Central memory CD4-positive, alpha-beta T cell (primary cell): Measurements from ENCODE around the gene EPC1.
"Not testable (repeated sequence)": the region's sequence is repeated elsewhere in the genome, so short reads cannot be mapped to it uniquely, and the experiment has no call there.

Experiments
- DNase-seq: peaks from one replicate; pipeline ENCODE4 v3.0.0; 2022
- total RNA-seq, 3 experiments: gene quantifications; one replicate each; lab custom pipeline; 2026; lab: John Stamatoyannopoulos, UW

EPC1 gene, protein sequence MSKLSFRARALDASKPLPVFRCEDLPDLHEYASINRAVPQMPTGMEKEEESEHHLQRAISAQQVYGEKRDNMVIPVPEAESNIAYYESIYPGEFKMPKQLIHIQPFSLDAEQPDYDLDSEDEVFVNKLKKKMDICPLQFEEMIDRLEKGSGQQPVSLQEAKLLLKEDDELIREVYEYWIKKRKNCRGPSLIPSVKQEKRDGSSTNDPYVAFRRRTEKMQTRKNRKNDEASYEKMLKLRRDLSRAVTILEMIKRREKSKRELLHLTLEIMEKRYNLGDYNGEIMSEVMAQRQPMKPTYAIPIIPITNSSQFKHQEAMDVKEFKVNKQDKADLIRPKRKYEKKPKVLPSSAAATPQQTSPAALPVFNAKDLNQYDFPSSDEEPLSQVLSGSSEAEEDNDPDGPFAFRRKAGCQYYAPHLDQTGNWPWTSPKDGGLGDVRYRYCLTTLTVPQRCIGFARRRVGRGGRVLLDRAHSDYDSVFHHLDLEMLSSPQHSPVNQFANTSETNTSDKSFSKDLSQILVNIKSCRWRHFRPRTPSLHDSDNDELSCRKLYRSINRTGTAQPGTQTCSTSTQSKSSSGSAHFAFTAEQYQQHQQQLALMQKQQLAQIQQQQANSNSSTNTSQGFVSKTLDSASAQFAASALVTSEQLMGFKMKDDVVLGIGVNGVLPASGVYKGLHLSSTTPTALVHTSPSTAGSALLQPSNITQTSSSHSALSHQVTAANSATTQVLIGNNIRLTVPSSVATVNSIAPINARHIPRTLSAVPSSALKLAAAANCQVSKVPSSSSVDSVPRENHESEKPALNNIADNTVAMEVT
- 63.6 to 325 (median 175) reads per million in 3 experiments for total RNA-seq

DNA sequence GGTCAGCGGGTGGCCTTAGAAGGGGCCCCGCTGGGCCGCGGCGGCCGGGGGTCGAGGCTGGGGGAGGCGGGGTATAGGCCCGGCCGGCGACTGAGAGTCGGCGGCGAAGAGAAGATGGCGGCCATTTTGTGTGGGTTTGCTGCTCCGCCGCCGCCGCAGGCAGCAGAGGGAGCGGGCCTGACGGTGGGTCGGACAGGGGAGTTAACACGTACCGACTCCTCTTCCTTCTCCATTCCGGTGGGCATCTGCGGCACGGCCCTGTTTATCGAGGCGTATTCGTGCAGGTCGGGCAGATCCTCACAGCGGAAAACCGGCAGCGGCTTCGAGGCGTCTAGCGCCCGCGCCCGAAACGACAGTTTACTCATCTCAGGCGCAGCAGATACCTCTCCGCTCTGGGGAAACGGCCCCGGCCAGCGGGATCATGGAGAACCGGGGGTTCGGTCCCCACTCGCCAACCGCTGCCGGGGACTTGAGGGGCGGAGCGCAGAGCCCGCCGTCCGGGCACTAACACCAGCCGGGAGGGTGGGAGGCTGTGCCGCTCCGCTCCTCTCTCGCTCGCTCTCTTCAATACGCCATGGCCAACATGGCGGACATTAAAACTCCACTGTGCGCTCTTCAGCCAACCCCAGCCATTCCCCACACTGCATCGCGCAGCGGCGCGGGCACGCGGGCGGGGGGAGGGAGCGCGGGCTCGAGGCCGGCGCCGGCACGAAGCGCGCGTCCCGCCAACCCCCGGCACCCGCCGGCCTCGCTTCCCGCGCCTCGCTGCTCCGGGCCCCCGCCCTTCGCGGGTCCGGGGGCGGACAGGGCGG lies at the start of gene EPC1:
Gene EPC1 (minus strand): TSS at position 608 of the 812 bp plus-strand sequence. CDS start 243 bp downstream, at position 365.
- peak; percentile 90 for DNase-seq

DNA sequence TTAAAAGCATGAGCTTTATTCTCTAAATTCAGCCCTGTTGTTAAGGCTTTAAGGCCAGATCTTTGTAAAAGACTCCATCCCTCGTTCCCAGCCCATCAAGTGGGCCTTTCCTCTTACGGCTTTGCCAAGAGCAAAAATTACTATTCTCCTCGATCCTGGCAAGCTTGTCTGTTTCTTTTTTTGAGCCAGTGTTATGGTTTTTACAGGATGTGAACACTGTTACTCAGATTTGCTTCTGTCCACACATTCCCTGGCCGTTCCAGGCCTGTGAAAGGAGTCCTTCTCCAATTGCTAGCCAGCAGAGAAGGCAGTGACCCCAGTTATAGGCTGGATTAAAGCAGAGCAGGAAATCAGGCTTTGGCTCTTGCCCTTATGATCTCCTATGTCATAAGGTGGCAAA lies 47.0 kb upstream of the EPC1 start:
- no peak for DNase-seq

DNA sequence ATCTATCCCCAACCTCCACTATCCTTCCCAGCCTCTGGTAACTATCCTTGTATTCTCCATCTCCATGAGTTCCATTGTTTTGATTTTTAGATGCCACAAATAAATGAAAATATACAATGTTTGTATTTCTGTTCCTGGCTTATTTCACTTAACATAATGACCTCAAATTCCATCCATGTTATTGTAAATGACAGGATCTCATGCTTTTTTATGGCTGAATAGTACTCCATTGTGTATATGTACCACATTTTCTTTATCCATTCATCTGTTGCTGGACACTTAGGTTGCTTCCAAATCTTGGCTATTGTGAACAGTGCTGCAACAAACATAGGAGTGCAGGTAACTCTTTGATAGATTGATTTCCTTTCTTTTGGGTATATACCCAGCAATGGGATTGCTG lies 45.3 kb upstream of the EPC1 start:
- not testable (repeated sequence) for DNase-seq

DNA sequence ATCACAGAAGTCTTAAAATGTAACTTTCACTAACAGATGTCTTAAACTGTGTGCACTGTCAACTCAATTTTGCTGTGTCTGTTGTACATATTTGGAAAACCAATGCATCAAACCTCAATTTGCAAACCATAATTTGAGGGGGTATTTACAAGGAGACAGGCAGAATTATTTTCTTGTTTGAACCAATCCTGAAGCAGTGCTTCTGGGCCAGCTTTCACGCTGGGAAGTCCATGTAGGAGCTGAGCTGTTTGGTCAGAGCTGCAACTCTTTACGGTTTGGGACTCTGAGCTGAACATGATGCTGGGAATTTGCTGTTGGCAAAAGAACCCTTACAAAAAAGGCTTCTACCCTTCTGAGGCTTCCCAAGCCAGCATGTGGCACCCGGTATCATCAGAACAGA lies 43.2 kb upstream of the EPC1 start:
- no peak for DNase-seq

DNA sequence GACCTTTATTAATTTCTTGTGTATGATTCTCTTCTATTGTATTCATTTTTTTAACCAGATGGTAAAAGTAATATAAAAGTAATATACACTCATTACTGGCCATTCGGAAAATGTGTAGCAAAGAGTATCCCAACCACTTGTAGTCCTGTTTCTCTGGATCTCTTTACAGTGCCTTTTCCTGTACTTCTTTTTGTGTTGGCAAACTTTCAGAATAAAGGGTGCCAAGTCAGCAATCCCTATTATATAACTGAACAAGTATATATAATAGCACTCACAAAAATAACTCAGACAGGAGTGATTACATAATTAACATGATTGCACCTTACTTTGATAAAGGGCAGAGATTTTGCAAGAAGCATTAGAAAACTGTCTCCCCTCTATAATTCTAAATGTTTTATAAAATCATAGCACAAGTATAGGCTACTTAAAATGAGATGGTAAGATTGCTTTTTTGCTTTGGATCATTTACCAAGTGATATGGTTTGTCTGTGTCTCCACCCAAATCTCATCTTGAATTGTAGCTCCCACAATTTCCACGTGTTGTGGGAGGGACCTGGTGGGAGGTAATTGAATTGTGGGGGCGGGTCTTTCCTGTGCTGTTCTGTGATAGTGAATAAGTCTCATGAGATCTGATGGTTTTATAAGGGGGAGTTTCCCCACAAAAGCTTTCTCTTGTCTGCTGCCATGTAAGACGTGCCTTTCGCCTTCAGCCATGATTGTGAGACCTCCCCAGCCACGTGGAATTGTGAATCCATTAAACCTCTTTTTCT lies 41.5 kb upstream of the EPC1 start:
- DNase-seq: no peak

DNA sequence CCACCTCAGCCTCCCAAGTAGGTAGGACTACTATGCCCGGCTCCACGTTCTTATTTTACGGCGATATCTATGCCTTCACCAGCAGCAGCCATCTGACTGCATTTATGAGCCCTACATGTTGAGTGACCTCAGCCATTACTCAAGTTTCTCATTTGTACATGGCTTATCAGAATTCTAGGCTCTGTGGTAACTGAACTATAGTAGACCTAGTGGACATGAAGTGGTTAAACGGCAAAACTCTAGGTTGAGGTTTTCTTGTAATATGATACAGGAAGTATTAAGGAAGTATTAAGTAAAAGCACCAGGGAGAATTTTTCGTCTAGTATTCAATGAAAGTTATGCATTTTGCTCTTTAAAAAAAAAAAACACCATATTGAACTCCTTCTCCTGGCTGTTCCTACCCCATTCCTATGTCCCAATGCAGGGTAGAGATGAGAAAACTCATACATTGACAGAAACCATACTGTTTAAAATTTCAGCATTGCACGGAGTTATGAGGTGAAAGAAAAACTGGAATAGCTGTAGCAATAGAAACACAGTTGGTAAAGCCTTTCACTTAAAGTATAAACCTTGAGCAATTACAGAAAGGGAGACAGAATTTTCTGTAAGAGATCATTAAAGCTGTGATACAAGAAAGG lies 39.8 kb upstream of the EPC1 start:
- DNase-seq: no peak

DNA sequence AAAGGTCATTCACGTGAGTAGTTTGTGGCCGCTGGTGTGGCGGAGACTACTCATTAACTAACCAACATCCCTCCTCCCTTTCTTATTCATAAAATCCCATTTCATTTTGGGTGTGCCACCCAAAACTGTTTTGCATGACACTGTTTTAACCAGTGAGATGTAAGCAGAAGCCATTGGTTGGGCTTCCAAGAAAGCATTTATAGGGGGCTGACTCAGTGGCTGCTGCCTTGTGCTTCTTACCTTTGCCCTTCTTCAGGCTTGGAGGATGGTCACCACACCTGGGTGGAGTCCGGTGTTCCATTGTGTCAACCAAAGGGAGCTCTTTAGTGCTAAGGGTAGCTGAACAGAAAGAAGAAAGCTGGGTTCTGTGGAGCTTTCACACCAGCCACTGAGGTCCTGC lies 37.2 kb upstream of the EPC1 start:
- no peak for DNase-seq

DNA sequence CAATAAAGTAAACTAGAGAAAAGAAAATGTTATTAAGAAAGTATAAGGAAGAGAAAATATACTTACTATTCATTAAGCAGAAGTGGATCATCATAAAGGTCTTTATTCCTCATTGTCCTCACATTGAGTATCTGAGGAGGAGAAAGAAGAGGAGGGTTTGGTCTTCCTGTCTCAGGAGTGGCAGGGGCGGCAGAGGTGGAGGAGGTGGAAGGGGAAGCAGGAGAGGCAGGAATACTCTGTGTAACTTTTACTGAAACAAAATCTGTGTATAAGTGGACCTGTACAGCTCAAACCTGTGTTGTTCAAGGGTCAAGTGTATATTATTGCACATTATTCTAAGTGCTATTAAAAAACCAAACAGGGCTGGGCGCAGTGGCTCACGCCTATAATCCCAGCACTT lies 34.2 kb upstream of the EPC1 start:
- no peak for DNase-seq

DNA sequence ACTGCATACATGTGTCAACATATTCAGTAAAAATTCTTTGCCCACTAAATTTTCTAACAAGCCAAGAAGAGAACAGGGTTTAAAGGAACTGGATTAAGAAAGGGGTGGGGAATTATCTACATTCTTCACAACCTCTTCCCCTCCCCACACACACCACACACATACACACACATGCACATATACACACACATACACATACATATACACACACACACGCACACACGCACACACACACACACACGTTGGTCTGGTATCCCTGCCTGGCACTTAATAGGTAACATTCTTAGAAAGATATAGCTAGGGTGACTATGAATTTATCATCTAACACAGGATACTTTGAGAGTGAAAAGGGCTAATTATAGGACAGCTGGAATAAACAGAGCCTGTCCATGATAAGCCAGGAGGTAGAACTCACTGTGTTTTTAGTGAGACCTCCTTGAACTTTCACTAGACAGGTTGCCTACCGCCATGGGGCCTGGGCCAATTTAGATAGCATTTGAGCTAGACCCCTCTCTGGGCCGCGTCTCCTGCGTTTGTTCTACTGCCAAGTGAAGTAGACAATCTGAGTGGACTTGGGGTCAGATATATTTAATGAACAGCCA lies 33.1 kb upstream of the EPC1 start:
- DNase-seq: no peak

DNA sequence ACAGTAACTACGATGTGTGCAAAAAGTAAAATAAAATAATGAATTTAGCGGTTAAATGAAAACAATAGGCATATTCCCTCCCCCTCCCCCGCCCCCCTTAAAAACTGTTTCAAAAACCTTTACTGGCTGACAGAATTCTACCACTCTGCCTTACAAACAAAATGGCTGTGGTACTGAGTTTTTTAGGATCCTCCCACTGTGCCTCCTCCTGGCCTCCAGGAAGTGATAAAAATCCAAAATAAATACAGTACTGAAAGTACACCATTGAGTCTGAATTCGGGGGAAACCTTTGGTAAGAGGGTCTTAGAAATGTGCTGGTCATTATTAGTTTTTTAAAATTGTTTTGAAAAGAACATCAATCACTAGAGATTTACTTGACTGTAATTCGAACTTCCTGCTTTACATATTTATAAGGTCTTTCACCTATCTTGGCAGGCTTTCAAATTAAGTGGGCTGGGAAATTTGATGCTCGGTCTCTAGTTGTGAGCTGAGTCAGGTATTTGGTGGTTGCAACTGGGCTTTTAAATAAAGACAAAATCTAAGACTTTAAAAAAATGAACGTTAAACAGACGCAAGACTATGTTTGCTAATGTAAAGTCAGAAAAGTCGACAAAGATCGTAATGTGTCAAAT lies 32.5 kb upstream of the EPC1 start:
- DNase-seq: peak; percentile 64

DNA sequence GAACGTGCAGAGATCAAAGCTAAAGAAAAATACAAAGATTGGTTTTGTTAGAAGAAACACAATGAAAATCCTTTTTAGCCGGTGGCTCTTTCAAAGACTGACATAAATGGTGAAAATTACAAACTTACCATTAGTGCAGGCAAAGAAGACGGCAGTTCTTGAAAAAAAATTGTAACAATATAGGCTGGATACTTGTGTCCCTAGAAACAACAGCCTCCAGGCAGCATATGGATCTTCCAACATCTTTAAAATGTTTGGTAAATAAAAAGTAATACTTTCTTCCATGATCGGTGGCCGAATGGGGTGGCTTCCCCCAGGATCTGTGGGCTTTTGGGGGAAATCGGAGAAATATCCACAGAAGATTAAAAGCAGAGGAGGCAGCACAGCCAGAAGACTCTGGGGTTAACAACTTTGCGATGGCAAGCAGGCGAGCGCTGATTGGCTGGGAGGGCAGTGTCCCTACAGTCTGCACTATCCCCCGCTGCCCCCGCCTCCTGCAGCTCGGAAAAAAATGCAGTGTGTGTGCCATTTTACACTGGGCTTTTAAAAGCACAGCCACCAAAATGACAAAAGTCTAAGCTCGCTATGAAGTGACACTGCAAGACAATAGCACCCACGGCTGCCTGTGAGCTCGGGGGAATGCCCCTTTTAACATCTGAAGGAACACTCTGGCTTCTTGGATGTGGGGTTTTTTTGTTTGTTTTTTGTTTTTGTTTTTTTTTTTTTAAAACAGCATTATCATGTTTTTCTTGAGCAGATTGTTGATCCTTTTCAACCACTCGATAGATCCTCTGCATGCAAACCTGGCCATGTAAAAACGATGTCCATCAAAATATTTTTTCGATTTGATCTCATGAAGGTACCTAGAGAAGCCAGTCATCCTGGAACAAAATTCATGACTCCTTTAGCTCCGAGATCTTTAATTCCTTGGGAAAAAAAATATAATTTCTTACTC lies 31.7 kb upstream of the EPC1 start:
- DNase-seq: peak; percentile 93

DNA sequence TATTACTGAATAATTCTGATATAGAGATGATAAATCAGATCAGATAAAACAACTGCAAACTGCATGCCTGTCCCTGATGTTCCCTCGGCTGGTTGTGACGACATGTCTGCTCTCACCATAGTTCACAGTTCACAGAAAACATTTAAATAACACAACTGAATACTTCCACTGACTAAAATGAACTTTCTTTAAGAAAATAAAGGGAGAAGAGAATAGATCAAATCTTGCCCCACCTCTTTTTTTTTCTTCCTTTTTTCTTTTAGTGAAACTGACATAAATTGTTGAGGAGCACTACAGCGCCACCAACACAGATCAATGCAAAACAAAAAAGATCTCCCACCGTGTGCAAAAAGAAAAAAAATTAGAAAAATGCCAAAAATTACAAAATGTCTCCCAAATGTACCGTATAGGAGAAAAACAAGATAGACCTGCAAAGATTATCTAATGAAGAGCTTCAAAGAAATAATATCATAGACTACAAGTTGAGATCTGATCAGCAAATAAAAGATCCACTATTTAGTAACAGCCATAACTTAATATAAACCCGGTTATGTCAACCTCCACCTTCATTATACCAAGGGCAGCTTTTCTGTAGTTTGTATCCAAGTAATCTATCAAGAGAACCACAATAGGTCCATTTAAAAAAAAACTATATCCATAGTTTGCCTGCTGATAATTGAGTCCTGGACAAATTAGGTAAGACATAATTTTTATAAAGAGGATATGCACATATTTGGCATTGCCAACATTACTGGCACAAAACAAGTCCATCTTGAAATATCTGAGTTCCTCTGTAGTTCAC lies 30.7 kb upstream of the EPC1 start:
- DNase-seq: peak; percentile 73

DNA sequence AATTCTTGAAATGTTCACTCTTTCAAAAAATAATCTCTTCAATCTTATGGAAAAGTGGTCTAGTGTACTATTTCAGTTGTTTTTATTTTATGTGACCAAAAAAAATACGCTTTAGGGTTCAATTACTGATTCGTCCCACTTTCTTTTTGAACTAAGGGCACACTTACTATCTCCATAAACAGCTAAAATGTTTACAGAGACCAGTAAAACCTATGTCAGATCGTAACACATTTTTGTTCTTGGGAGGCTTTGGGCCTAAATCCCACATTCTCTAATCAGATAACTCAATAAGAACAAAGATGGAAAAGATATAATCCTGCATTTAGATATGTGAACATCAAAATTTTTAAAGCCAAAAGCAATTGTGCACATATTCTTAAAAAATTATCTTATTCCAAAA lies 29.8 kb upstream of the EPC1 start:
- DNase-seq: no peak

DNA sequence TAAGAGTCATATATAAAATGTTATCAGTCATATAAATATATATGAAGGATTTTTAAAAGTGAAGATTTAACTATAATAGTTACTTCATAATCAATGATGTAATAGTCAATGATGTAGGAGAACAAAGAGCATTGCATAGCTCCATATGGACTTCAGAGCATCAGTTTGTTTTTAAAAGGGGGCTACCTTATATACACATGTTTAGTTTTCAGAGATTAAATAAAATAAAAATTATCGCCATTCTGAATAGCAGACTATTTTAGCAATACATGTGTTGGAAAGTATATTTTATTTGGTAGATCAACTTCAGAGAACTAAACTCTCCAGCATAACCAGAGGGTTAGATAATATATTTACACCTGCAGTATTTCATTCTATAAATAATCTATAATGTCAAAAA lies 29.1 kb upstream of the EPC1 start:
- no peak for DNase-seq

DNA sequence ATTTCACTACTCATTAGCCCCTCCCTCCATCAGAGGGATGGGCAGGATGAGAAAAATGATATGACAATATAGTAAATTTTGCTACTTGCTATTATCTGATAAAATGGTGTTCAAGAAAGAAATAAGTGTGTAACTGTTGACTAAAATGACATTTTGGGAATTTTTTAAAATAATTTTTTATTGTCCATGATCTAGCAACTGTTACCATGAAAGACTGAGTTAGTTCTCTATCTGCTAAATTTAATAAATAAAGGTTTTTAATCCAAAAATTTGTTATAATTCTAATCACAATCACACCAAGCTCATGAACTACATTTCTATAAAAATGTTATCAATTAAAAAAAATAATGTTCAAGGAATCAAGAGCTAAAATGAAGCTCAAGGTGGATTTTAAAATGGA lies 28.7 kb upstream of the EPC1 start:
- DNase-seq: no peak

DNA sequence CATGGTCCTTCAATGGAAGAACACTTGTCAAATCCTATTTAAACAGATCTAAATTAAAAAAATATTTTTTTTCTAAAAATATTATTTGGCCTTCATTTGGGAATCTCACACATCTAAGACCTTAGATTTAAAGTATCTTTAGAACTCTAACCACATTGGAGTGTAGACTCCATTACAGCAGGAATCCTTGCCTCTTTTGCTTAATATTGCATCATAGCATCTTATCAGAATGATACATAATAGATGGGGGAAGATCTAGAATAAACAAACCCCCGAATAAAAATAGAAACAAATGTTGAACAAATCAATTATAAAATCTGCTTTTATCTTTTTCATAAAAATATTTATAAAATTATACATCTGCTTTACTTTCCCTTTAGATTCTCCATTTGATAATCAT lies 27.6 kb upstream of the EPC1 start:
- no peak for DNase-seq

DNA sequence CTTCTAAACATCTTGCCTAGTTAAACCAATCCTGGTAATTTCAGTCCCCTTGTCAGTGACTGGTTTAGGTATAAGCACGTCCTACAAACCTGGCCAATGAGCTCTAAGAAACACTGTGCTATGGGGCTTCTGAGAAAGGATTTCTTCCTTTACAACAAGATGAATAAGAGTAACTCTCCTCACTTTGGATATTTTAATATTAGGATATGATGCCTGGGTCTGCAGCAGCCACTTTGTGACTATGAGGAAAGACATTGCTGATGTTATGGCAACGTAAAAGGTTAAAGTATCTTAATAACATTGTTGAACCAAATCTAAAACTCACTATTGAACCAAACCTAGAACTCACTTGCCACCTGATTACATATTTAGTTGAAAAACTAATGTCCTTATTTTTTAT lies 26.5 kb upstream of the EPC1 start:
- no peak for DNase-seq

DNA sequence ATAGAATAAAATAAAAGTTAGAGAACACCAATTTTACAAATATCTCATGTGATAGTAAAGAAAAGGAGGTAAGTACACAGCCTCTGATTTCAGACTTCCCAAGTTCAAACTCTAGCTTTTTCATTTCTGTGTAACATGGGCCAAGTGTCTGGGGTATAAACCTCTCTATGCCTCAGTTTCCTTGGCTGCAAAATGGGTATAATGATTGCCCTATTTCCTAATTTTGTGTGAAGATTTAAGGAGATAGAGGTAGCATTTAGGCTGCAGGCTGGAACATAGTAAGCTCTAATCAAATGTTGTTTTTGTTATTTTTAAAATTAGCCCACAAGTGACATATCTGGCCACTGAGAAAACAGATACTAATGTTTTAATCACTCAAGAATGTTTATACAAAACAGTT lies 26.1 kb upstream of the EPC1 start:
- no peak for DNase-seq
